HEK293T (cell line): ENCODE data around the gene SLAMF8.

Experiments
- ARNT ChIP-seq: fragments of 450-650 bp; IDR thresholded peaks from 2 replicates; pipeline ENCODE4 v1.6.1; 2017; ENCODE audit warnings: mild to moderate bottlenecking
- BHLHE40 ChIP-seq: fragments of 450-650 bp; IDR thresholded peaks from 2 replicates; pipeline ENCODE4 v1.6.1; 2016; ENCODE audit warnings: mild to moderate bottlenecking, moderate library complexity, borderline replicate concordance
- CTBP1 ChIP-seq: fragments of 450-650 bp; IDR thresholded peaks from 2 replicates; pipeline ENCODE4 v1.6.1; 2016; ENCODE audit warnings: borderline replicate concordance
- ELF4 ChIP-seq: fragments of 450-650 bp; IDR thresholded peaks from 2 replicates; pipeline ENCODE4 v1.6.1; 2017; ENCODE audit warnings: antibody characterized with exemption
- FOXA1 ChIP-seq: fragments of 450-650 bp; IDR thresholded peaks from 2 replicates; pipeline ENCODE4 v1.6.1; 2016; ENCODE audit warnings: mild to moderate bottlenecking
- FOXK2 ChIP-seq: fragments of 450-650 bp; IDR thresholded peaks from 2 replicates; pipeline ENCODE4 v1.6.1; 2016; ENCODE audit warnings: mild to moderate bottlenecking
- FOXM1 ChIP-seq: fragments of 450-650 bp; IDR thresholded peaks from 2 replicates; pipeline ENCODE4 v1.6.1; 2017; ENCODE audit warnings: mild to moderate bottlenecking, borderline replicate concordance
- NFRKB ChIP-seq: fragments of 450-650 bp; IDR thresholded peaks from 2 replicates; pipeline ENCODE4 v1.6.1; 2016; ENCODE audit warnings: mild to moderate bottlenecking, moderate library complexity
- PKNOX1 ChIP-seq: fragments of 450-650 bp; IDR thresholded peaks from 2 replicates; pipeline ENCODE4 v1.6.1; 2016
- SP1 ChIP-seq: fragments of 450-650 bp; IDR thresholded peaks from 2 replicates; pipeline ENCODE4 v1.6.1; 2017
- SUZ12 ChIP-seq: fragments of 450-650 bp; IDR thresholded peaks from 2 replicates; pipeline ENCODE4 v1.6.1; 2016; ENCODE audit warnings: mild to moderate bottlenecking
- ZNF384 ChIP-seq: fragments of 450-650 bp; IDR thresholded peaks from 2 replicates; pipeline ENCODE4 v1.6.1; 2016

DNA sequence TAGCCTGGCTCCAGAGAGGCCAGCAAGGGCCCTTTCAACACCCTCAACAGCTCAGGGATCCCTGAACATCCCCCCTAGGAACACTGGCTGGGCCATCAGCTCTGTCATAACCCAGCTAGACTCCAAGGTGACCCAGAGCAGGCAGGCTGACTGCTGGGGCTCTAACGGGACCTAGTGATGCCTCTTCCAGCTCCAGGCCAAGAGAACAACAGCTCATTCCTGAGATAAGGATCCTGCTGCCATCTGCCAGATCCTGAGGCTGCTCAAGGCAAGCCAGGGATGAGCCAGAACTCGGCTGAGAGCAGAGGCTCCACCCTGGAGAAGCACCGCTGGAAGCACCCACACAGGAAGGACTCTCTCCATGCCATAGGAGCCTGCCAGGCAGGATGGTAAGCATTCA is 33.8 kb downstream of the SLAMF8 start:
- TF ChIP-seq ZNF384 (no peak), ARNT (no peak), FOXM1 (no peak), SP1 (no peak), ELF4 (no peak), FOXK2 (no peak), FOXA1 (no peak), BHLHE40 (no peak), CTBP1 (no peak), PKNOX1 (no peak), NFRKB (no peak), SUZ12 (no peak)
